Endothelial cell of hepatic sinusoid (primary cell): Measurements from ENCODE around the gene RORC.
"Not testable (repeated sequence)": the region's sequence is repeated elsewhere in the genome, so short reads cannot be mapped to it uniquely, and the experiment has no call there.

ENCODE experiments used
- in situ Hi-C: cut with HindIII; loops from 2 replicates; pipeline ENCODE4 v1.10.0; 2017; ENCODE audit warnings: low sequenced_read_pairs

Gene RORC

GRCh38 chr1:151780736-151781135 is 50.9 kb downstream of the RORC start:
- in situ Hi-C loops = not testable (repeated sequence)

- in situ Hi-C loops = no loop called here
Measured at GRCh38 chr1:151779852-151780251, 51.8 kb downstream of the RORC start.

- in situ Hi-C loops = no loop called here
Measured at GRCh38 chr1:151777317-151777716, 54.3 kb downstream of the RORC start.

- in situ Hi-C loops = no loop called here
Measured at GRCh38 chr1:151776665-151777062, 54.9 kb downstream of the RORC start.

- in situ Hi-C loops = no loop called here
Measured at GRCh38 chr1:151775894-151776664, 55.5 kb downstream of the RORC start.

GRCh38 chr1:151774256-151774922 is 57.2 kb downstream of the RORC start:
- in situ Hi-C loops = no loop called here

- in situ Hi-C loops = no loop called here
Measured at GRCh38 chr1:151773702-151774101, 57.9 kb downstream of the RORC start.

GRCh38 chr1:151769270-151769669 is 62.3 kb downstream of the RORC start:
- in situ Hi-C loops = not testable (repeated sequence)

GRCh38 chr1:151768351-151769066 is 63.1 kb downstream of the RORC start:
- in situ Hi-C loops = not testable (repeated sequence)

GRCh38 chr1:151763990-151764389 is 67.6 kb downstream of the RORC start:
- in situ Hi-C loops = no loop called here

GRCh38 chr1:151762941-151763921 is 68.4 kb downstream of the RORC start, which contains the start of gene MRPL9:
MRPL9 (minus strand) TSS chr1:151763496; CDS start chr1:151763479, 17 bp downstream.
- in situ Hi-C loops = no loop called here

- in situ Hi-C loops = no loop called here
Measured at GRCh38 chr1:151760597-151761385, 70.8 kb downstream of the RORC start.

- in situ Hi-C loops = loop anchor here (5.0 kb wide), 1 partner anchor 48 kb away; the partner anchor contains the start of gene LINGO4
Measured at GRCh38 chr1:151759241-151759640, 72.4 kb downstream of the RORC start.

- in situ Hi-C loops = loop anchor here (5.0 kb wide), 1 partner anchor 51 kb away; the partner anchor contains the start of gene LINGO4
Measured at GRCh38 chr1:151756291-151756690, 75.3 kb downstream of the RORC start.
